Measurements from ENCODE around the gene AHCYL2.
"Not testable (repeated sequence)": the region's sequence is repeated elsewhere in the genome, so short reads cannot be mapped to it uniquely, and the experiment has no call there.

AHCYL2 gene

DNA sequence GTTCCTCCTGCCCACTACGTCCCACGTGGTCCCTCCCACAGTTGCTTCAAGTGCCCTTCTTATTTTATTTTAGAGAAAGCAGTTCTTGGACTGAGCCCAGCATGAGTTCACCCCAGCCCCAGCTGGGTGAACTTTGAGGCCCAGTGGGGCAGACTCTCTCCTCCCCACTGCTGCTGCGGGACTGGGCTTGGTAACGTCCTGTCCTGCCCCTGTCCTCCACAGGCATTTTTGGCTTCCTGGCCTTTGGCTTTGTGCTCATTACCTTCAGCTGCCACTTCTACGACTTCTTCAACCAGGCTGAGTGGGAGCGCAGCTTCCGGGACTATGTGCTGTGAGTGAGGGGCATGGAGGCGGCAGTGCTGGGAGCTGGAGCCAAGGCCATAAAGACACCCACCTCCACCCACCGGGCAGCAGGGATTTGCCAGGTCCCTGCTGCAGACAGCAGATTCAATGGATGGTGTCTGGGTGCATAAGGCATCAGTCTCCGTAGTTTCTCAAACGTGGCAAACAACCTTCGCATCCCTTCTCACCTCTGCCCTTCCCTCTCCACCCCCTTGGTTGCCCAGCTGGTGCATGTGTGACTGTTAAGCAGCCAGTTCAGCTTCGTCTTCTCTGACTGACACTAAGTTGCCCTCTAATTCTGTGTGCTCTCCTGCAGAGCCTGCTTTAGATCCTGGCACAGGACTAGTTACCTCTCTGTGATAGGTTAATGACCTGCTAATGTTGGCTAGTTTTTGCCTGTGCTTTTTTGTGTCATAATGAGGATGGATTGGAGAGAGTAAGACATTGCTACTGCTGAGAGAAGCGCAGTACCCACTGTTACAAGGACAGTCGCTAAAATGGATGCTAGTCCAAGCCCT is 15.5 kb upstream of the AHCYL2 start:
- DNase-seq = no peak

DNA sequence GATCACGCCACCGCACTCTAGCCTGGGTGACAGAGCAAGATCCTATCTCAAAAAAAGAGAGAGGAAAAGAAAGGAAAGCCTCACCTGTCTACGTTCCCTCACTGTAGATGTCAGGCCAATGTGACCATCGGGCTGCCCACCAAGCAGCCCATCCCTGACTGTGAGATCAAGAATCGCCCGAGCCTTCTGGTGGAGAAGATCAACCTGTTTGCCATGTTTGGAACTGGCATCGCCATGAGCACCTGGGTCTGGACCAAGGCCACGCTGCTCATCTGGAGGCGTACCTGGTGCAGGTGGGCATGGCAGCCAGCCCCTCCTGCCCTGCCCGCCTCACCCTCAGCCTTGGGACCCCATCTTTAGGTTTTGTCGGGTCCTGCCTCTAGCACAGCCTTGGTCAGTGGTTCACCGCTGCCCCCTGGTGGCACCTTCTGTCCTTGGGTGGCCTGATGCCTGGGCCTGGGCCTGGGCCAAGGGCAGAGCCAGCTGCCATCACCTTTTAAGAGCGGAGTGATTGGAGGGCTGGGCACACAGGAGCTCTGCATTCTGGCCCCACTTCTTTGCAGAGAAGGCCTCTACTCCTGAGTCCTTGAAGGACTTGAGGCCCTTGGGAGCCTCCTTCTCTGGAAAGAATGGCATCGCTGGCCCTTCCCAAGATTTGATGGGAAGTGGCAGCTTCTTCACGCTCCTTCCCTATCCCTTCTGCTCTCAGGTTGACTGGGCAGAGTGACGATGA is 14.4 kb upstream of the AHCYL2 start:
- peak; percentile 22 for DNase-seq

DNA sequence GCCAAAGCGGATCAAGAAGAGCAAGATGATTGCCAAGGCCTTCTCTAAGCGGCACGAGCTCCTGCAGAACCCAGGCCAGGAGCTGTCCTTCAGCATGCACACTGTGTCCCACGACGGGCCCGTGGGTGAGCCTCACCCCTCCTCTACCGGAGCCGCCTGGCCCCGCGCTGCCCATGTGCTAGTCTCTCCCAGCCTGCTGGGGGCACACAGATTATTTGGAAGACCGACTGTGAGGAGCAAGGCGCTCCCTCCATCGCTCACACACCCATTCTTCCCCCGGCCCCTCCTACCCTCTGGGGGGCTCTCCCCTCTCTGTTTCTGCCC is 13.9 kb upstream of the AHCYL2 start:
- no peak for DNase-seq

DNA sequence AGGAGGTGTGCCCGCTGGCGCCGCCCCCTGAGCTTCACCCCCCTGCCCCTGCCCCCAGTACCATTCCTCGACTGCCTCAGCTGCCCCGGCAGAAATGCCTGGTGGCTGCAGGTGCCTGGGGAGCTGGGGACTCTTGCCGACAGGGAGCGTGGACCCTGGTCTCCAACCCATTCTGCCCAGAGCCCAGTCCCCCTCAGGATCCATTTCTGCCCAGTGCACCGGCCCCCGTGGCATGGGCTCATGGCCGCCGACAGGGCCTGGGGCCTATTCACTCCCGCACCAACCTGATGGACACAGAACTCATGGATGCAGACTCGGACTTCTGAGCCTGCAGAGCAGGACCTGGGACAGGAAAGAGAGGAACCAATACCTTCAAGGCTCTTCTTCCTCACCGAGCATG is 12.7 kb upstream of the AHCYL2 start:
- no peak for DNase-seq

DNA sequence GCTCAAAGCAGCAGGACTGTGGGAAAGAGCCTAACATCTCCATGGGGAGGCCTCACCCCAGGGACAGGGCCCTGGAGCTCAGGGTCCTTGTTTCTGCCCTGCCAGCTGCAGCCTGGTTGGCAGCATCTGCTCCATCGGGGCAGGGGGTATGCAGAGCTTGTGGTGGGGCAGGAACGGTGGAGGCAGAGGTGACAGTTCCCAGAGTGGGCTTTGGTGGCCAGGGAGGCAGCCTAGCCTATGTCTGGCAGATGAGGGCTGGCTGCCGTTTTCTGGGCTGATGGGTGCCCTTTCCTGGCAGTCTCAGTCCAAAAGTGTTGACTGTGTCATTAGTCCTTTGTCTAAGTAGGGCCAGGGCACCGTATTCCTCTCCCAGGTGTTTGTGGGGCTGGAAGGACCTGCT is 12.2 kb upstream of the AHCYL2 start:
- DNase-seq = no peak

DNA sequence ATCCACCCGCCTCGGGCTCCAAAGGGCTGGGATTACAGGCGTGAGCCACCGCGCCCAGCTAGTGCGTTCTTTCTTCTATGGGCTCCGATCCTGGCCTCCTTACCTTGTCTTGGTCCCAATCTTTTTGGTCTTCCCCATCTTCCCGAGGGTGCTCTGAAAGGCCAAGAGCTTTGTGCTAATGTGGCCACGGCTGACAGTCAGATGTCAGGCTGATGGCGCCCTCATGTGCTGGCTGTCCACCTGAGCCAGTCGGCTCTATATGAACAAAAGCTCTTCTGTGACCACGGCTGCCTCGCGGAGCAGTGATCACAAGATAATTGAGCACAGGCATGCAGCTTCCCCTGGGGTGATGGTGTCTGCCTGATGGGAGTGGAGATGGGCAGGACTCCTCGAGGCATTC is 11.0 kb upstream of the AHCYL2 start:
- DNase-seq = no peak

DNA sequence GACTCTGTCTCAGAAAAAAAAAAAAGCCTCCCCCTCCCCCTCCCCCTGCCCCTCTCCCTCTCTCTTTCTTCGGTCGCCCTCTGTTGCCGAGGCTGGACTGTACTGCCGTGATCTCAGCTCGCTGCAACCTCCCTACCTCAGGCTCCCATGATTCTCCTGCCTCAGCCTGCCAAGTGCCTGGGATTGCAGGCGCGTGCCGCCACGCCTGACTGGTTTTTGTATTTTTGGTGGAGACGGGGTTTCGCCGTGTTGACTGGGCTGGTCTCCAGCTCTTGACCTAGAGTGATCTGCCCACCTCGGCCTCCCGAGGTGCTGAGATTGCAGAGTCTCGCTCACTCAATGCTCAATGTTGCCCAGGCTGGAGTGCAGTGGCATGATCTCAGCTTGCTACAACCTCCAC is 9.1 kb upstream of the AHCYL2 start:
- not testable (repeated sequence) for DNase-seq

DNA sequence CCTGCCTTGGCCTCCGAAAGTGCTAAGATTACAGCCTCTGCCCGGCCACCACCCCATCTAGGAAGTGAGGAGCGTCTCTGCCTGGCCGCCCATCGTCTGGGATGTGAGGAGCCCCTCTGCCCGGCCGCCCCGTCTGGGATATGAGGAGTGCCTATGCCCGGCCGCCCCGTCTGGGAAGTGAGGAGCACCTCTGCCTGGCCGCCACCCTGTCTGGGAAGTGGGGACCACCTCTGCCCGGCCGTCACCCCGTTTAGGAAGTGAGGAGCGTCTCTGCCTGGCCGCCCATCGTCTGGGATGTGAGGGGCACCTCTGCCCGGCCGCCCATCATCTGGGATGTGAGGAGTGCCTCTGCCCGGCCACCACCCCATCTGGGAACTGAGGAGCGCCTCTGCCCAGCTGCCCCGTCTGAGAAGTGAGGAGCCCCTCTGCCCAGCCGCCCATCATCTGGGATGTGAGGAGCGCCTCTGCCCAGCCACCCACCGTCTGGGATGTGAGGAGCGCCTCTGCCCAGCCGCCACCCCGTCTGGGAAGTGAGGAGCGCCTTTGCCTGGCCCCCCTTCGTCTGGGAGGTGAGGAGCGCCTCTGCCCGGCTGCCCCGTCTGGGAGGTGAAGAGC is 8.6 kb upstream of the AHCYL2 start:
- not testable (repeated sequence) for DNase-seq

DNA sequence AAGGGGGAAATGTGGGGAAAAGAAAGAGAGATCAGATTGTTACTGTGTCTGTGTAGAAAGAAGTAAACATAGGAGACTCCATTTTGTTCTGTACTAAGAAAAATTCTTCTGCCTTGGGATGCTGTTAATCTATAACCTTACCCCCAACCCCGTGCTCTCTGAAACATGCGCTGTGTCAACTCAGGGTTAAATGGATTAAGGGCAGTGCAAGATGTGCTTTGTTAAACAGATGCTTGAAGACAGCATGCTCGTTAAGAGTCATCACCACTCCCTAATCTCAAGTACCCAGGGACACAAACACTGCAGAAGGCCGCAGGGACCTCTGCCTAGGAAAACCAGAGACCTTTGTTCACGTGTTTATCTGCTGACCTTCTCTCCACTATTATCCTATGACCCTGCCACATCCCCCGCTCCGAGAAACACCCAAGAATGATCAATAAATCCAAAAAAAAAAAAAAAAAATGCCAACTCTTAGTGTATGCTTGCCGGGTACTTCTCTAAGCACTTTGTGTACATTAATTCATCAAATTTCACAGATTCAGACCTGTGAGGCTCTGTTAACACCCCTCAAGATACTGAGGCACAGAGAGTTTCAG is 7.9 kb upstream of the AHCYL2 start:
- DNase-seq = not testable (repeated sequence)

DNA sequence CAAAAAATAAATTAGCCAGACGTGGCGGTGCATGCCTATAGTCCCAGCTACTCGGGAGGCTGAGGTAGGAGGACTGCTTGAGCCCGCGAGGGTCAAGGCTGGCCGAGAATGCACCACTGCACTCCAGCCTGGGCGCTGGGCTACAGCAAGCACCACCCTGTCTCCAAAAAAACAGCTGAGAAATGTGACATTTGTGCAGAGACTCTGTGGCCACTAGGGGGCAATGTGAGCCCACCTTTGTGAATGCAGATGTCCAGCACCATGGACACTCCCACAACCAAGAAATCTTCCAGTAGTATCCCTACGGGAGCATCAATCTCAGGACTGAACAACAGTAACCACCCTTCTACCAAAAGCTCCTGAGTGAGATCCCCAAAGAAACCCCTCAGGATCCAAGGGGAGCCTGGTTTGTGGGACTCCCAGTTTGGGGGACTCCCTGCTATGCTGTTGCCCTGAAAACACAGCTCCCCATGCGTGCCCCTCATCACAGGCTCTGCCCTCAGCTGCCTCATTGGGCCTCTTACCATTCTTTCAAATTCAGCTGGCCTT is 6.2 kb upstream of the AHCYL2 start:
- DNase-seq = peak; percentile 64

DNA sequence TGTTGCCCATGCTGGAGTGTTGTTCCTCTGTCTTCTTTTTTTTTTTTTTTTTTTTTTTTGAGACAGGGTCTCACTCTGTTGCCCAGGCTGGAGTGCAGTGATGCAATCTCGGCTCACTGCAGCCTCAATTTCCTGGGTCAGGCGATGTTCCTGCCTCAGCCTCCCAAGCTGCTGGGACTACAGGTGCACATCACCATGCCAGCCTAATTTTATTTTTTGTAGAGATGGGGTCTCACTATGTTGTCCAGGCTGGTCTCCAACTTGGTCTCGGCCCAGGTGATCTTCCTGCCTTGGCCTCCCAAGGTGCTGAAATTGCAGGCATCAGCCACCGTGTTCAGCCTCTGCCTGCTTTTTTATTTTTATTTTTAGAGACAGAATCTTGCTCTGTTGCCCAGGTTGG is 5.7 kb upstream of the AHCYL2 start:
- not testable (repeated sequence) for DNase-seq

DNA sequence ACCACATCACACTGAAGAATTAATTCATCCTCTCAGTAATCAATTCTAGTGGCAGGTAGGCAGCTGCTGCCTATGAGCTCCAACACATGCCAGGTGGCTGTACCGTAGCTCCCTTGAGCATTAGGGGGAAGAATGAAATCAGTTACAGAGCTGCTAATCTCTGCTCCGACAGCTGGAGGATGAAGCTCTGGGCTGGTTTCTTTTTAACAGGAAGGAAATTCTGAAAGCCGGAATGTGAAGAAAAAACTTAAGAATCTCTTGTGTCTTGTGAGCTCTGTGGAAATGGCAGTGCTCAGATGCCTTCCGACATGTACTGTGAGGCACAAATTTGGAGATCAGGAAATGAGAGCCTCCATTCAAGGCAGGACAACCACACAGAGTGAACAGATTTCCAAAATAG is 2.8 kb upstream of the AHCYL2 start:
- no peak for DNase-seq

DNA sequence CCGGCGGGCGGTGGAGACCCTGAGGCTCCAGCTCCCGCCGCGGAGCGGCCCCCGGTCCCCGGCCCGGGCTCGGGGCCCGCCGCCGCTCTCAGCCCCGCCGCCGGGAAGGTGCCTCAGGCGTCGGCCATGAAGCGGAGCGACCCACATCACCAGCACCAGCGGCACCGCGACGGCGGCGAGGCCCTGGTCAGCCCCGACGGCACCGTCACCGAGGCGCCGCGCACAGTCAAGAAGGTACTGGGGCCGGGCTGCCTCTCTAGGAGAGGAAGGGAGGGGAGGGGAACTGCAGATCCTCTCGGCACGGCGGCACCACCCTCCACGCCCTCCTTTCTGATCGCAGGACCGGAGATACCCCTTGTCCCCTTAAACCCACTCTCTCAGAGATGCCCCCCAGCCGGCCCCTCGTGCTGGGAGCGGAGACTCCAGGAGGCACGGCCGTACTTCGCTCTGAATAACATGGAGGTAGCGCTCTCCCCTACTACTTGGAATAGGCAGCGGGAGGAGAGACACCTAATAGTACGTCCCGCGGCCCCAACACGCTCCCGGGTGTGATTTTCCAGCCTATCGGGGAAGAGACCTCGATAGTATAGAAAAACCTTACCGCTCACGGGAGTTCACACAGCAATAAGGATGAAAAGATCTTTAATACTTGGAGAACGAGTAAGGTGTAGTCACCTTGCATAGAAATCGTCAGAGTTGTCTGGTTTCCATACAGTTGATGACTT is 538 bp downstream of the AHCYL2 start:
- DNase-seq = peak; percentile 3

DNA sequence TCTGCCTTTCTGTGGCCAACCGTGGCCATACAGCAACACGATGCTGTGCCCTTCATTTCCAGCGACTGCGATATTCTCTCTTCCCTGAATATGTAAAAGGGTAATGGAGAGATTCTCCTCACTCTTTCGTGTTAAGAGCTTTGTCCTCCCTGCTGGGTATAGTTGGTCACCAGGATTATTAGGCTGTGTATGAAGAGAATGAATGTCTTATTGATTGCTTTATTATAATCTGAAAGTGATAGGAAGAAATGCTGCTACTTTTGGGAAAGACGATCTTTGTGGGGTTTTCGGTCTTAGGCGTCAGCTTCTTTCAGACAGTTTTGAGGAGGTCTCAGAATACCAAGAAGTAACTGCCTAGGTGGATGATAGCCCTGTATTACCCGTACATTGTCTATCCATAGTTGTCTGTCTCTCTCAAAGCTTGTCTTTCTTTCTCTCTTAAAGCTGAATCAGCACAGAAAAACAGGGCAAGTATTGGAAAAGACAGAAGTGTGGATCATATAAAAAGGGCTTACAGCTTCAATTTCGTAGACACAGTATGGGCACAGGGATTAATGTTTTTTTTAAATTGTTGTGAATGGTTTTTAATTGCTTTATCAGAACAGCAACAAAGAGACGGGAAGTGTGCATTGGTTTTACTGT is 1.2 kb downstream of the AHCYL2 start:
- no peak for DNase-seq

DNA sequence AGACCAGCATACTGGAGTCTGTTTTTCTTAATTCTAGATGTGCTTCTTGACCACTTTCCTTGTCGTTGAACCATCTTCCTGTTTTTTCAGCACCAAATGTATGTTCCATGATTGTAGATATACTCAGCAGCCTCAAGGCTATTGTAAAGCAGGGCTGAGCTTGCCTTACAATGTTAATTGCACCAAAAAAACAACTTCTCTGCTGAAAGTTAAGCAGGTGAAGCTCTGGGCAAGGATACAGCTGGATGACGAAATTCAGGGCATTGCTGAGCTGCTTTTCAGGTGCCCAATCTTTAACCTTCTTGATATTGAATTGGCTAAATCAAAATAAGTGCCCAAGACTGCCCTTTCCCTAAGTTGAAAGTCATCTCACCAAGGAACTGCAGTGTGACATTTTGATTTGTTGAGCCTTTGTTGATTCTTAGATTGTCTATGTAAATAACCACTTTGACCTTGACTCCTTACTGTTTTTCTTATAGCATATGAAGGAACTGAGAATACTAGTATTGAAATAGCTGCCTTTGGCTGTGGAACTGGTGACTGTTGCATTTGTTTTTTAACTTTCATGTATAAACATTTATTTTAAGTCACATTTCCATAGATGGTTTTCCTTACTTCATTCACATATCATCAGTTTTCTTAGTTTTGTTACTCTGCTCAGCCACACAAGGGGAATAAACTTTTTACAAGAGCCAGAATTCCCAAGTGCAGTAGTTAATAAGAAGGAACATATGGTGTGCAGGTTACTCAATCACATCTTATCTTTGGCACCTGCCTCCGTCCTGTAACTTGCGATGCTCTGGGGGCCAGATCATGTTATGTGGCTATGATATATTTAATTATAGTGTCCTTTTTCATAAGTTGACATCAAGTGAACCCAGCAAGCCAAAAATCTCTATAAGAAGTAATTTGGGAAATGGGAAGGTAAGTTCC is 3.1 kb downstream of the AHCYL2 start:
- DNase-seq = no peak

DNA sequence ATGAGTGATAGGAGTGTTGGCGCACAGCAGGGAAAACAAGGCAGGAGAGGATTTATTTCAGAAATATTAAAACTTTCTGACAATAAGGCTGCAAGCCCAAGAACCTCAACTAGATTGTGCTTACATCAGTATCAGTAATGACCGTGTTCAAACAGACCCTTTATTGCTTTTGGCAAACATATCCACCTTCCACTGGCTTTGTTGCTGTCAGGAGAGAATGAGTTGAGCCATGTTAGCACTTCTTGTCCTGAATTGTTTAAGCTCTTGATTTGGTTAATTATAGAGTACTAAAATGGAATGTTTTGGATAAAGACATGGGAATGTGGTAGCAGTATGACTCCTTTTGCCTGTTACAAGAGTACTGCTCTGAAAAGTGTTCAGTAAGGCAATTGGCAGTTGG is 3.8 kb downstream of the AHCYL2 start:
- DNase-seq = no peak

DNA sequence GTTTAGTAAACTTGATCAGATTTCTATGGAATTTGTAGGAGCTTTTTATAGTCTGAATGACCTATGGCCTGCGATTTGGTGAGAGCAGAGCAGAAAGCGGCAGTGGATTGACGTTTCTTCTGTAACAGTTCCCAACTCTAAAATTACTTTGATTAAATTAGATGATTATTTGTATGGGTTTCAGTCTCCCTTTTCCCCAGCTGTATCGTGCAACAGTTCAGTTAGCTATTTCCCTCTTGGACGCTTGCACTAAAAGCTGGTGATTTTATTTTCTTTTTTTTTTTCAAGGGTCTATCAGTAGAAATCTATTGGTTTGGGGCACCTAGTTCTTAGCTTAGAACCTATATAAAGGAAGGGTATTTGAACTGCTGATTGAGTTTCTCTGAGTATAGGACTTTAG is 6.8 kb downstream of the AHCYL2 start:
- DNase-seq = no peak

DNA sequence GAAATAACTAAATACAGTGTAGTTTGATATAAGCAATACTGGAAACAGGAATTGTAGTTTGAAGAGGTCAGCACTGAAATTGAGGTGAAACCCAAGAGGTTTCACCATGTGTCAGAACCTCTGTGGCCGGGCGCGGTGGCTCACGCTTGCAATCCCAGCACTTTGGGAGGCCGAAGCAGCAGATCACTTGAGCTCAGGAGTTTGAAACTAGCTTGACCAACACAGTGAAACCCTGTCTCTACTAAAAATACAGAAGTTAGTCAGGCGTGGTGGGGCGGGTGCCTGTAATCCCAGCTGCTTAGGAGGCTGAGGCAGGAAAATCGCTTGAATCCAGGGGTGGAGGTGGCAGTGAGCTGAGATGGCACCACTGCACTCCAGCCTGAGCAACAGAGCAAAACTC is 13.7 kb downstream of the AHCYL2 start:
- no peak for DNase-seq

DNA sequence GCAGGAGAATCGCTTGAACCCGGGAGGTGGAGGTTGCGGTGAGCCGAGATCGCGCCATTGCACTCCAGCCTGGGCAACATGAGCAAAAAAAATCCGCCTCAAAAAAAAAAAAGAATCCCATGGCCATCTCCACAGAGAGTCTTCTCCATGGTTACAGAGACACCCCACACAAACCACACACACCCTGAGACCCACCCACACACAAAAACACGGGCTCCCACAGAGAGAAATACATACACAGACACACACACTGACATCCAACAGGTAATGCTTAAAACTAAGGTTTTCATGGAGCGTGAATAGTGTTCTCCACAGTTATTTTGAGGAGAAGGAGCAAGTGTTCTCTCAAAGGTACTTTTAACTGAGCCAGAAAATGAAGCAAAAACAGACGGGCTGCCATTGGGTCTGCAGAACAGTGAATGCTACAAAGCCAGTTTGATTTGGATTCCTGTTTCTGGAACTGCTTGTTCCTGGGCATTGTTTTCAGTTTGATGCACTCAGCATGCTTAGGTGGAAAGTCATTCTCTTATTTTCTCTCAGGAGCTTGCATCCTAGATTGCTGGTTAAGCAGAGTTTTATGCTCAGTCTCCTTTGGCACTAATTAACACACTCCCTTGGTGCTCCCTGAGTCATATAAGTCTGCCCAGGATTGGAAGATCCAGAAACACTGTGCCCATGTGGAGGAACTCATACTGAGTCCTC is 15.4 kb downstream of the AHCYL2 start:
- no peak for DNase-seq

DNA sequence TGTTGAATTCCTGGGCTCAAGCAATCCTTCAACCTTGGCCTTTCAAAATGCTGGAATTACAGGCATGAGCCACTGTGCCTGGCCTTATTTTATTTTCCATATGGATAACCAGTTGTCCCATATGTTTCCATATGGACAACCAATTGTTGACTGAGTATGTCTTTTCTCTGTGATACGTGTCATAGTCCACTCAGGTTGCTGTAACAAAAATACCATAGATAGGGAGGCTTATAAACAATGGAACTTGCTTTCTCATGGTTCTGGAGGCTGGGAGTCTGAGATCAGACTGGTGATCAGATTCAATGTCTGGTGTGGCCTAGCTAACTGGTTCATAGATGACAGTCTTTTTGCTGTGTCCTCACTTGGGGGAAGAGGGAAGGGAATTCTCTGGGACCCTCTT is 19.4 kb downstream of the AHCYL2 start:
- no peak for DNase-seq
